Measurements from ENCODE around the gene RBFOX2. TPM values are rescaled to one million over a fixed set of nuclear protein-coding genes. Genes with fewer than 3 reads are reported as not detected.

The RBFOX2 gene
- total and polyA plus RNA-seq, 2 donors from 2014 or later: 17.2 to 68.6 TPM

- H3K4me1 ChIP-seq (ENCODE audit: control insufficient read depth in 2 of 3, insufficient read depth in 2 of 3, low read depth in 1 of 3, low read length in 3 of 3): peaks cover 2 to 17% (median 12%) of the 10 kb centered on the region in 3 donors
- no peak overlapping the region for H3K27ac ChIP-seq (ENCODE audit: low read depth in 2 of 2, low read length in 2 of 2)
- intact Hi-C loops (cut with DNase I): no loop called here
- H3K9me3 ChIP-seq (ENCODE audit: control insufficient read depth in 2 of 3, insufficient read depth in 1 of 3, low read length in 3 of 3): no peaks in the 10 kb centered on the region
- no peaks in the 10 kb centered on the region for H3K36me3 ChIP-seq (ENCODE audit: control insufficient read depth in 2 of 3, insufficient read depth in 3 of 3, low read length in 3 of 3)
- H3K27me3 ChIP-seq (ENCODE audit: control insufficient read depth, insufficient read depth, low read length): no peaks in the 10 kb centered on the region
- H3K9ac ChIP-seq (ENCODE audit: low read length in 3 of 3): no peak overlapping the region
- TF ChIP-seq, protein P1, sequence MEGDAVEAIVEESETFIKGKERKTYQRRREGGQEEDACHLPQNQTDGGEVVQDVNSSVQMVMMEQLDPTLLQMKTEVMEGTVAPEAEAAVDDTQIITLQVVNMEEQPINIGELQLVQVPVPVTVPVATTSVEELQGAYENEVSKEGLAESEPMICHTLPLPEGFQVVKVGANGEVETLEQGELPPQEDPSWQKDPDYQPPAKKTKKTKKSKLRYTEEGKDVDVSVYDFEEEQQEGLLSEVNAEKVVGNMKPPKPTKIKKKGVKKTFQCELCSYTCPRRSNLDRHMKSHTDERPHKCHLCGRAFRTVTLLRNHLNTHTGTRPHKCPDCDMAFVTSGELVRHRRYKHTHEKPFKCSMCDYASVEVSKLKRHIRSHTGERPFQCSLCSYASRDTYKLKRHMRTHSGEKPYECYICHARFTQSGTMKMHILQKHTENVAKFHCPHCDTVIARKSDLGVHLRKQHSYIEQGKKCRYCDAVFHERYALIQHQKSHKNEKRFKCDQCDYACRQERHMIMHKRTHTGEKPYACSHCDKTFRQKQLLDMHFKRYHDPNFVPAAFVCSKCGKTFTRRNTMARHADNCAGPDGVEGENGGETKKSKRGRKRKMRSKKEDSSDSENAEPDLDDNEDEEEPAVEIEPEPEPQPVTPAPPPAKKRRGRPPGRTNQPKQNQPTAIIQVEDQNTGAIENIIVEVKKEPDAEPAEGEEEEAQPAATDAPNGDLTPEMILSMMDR (IDR thresholded peaks at IDR 0.05; ENCODE audit: borderline replicate concordance, extremely low read depth, insufficient read depth): no peak
- FAIRE-seq (no peak), DNase-seq (no peak)
- H3K4me3 ChIP-seq (ENCODE audit: low read length in 3 of 3): no peak overlapping the region
These were observed 50.4 kb downstream of the RBFOX2 start for GRCh38 chr22:35978201-35978600.

- Histone ChIP-seq H3K9me3 (ENCODE audit: control insufficient read depth in 2 of 3, insufficient read depth in 1 of 3, low read length in 3 of 3) (no peaks in the 10 kb centered on the region), H3K9ac (ENCODE audit: low read length in 3 of 3) (no peak overlapping the region), H3K27me3 (ENCODE audit: control insufficient read depth, insufficient read depth, low read length) (no peaks in the 10 kb centered on the region), H3K4me3 (ENCODE audit: low read length in 3 of 3) (no peak overlapping the region), H3K27ac (ENCODE audit: low read depth in 2 of 2, low read length in 2 of 2) (no peak overlapping the region), H3K4me1 (ENCODE audit: control insufficient read depth in 2 of 3, insufficient read depth in 2 of 3, low read depth in 1 of 3, low read length in 3 of 3) (peaks cover 6 to 21% (median 16%) of the 10 kb centered on the region in 3 donors), H3K36me3 (ENCODE audit: control insufficient read depth in 2 of 3, insufficient read depth in 3 of 3, low read length in 3 of 3) (no peaks in the 10 kb centered on the region)
- DNase-seq (no peak), FAIRE-seq (no peak)
- intact Hi-C loops (cut with DNase I): no loop called here
- TF ChIP-seq, protein P1 (IDR thresholded peaks at IDR 0.05; ENCODE audit: borderline replicate concordance, extremely low read depth, insufficient read depth): no peak
These were observed 51.5 kb downstream of the RBFOX2 start for GRCh38 chr22:35977136-35977535.

- Histone ChIP-seq H3K9me3 (ENCODE audit: control insufficient read depth in 2 of 3, insufficient read depth in 1 of 3, low read length in 3 of 3) (no peaks in the 10 kb centered on the region), H3K9ac (ENCODE audit: low read length in 3 of 3) (peak overlapping the region in 1 of 3 donors; percentile 54), H3K4me3 (ENCODE audit: low read length in 3 of 3) (peak overlapping the region in 1 of 3 donors; percentile 38), H3K4me1 (ENCODE audit: control insufficient read depth in 2 of 3, insufficient read depth in 2 of 3, low read depth in 1 of 3, low read length in 3 of 3) (peaks cover 10 to 20% (median 10%) of the 10 kb centered on the region in 3 donors), H3K27ac (ENCODE audit: low read depth in 2 of 2, low read length in 2 of 2) (peak overlapping the region; percentile 81 to 88), H3K27me3 (ENCODE audit: control insufficient read depth, insufficient read depth, low read length) (no peaks in the 10 kb centered on the region), H3K36me3 (ENCODE audit: control insufficient read depth in 2 of 3, insufficient read depth in 3 of 3, low read length in 3 of 3) (no peaks in the 10 kb centered on the region)
- TF ChIP-seq, protein P1 (IDR thresholded peaks at IDR 0.05; ENCODE audit: borderline replicate concordance, extremely low read depth, insufficient read depth): no peak
- no peak for FAIRE-seq
- intact Hi-C loops (cut with DNase I): no loop called here
- no peak for DNase-seq
These were observed 55.2 kb downstream of the RBFOX2 start for GRCh38 chr22:35973388-35973787.

DNA sequence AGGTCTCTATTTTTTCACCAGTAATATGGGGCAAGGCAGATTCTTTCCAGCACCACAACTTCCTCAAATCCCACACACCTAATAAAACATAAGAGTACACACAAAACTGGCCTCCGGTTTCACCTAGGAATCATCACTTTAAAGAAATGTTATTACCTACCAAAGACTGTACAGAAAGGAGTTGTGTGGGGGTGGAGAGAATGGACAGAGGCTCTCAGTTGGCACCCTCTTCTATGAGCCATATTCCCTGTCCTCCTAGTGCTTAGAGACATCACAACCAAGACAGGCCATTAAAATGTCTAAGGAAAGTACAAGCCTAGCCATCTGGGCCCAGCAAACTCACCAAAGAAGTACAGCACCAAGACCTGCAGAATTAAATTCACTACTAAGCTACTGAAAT is 56.1 kb downstream of the RBFOX2 start:
- intact Hi-C loops (cut with DNase I): no loop called here
- FAIRE-seq: no peak
- Histone ChIP-seq H3K9ac (ENCODE audit: low read length in 3 of 3) (no peak overlapping the region), H3K4me3 (ENCODE audit: low read length in 3 of 3) (no peak overlapping the region), H3K27me3 (ENCODE audit: control insufficient read depth, insufficient read depth, low read length) (no peaks in the 10 kb centered on the region), H3K9me3 (ENCODE audit: control insufficient read depth in 2 of 3, insufficient read depth in 1 of 3, low read length in 3 of 3) (no peaks in the 10 kb centered on the region), H3K36me3 (ENCODE audit: control insufficient read depth in 2 of 3, insufficient read depth in 3 of 3, low read length in 3 of 3) (no peaks in the 10 kb centered on the region), H3K4me1 (ENCODE audit: control insufficient read depth in 2 of 3, insufficient read depth in 2 of 3, low read depth in 1 of 3, low read length in 3 of 3) (peaks cover 10 to 15% (median 10%) of the 10 kb centered on the region in 3 donors), H3K27ac (ENCODE audit: low read depth in 2 of 2, low read length in 2 of 2) (peak overlapping the region; percentile 36 to 66)
- TF ChIP-seq, protein P1 (IDR thresholded peaks at IDR 0.05; ENCODE audit: borderline replicate concordance, extremely low read depth, insufficient read depth): no peak
- DNase-seq: peak in 2 of 5 donors; percentile 38 to 60
